ENCODE results near the gene ZHX3.

The ZHX3 gene, protein sequence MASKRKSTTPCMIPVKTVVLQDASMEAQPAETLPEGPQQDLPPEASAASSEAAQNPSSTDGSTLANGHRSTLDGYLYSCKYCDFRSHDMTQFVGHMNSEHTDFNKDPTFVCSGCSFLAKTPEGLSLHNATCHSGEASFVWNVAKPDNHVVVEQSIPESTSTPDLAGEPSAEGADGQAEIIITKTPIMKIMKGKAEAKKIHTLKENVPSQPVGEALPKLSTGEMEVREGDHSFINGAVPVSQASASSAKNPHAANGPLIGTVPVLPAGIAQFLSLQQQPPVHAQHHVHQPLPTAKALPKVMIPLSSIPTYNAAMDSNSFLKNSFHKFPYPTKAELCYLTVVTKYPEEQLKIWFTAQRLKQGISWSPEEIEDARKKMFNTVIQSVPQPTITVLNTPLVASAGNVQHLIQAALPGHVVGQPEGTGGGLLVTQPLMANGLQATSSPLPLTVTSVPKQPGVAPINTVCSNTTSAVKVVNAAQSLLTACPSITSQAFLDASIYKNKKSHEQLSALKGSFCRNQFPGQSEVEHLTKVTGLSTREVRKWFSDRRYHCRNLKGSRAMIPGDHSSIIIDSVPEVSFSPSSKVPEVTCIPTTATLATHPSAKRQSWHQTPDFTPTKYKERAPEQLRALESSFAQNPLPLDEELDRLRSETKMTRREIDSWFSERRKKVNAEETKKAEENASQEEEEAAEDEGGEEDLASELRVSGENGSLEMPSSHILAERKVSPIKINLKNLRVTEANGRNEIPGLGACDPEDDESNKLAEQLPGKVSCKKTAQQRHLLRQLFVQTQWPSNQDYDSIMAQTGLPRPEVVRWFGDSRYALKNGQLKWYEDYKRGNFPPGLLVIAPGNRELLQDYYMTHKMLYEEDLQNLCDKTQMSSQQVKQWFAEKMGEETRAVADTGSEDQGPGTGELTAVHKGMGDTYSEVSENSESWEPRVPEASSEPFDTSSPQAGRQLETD

DNA sequence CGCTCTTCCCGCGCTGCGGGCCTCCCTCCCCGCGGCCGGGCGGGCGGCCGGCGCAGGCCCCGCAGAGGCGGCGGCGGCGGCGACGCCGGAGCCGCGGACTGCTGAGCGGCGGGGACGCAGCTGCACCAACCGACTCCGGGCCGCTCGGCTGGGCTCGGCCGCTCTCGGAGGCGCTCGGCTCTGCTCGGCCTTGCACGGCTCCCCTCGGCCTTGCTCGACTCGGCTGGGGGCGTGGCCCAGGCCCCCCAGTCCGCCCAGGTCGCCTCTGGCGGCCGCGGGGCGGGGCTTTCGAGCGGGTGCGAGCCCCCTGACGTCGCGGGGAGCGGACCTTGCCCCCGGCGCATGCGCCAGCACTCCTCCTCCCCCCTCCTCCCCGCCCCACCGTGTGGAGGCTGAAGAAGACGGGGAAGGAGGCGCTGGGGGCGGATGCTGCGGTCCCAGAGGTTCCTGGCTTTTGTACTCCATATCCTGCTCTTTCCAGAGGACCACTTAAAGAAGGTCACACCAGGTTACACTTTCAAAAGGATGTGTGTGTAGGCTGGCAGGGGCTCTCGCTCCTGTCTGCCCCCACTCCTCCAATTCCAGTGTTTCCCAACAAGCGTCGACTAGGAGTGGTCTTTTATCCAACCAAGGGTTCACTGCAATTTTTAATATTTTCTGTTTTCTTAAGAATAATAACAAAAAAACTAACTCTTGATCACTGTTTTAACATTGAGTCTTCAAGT is at the start of gene ZHX3:
Gene ZHX3, minus strand, starts transcription at position 186 of the 725 bp plus-strand sequence. CDS start 112,815 bp downstream, outside the sequence.
- peak; percentile 97 for DNase-seq

DNA sequence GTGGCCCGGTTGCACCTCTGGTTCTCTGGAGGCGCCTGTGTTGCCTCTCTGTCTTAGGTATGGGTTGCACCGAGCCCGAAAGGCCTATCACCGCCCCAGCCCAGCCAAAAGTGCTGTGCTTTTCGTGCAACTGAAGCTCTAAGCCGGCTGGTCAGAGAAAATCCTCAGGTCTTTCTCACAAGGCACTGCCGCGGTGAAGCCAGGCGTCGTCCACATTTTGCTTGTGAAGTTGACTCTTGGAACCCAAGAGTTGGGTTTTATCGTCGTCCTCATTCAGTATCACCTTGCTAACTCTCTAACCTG is 49.8 kb upstream of the ZHX3 start:
- DNase-seq, result no peak

DNA sequence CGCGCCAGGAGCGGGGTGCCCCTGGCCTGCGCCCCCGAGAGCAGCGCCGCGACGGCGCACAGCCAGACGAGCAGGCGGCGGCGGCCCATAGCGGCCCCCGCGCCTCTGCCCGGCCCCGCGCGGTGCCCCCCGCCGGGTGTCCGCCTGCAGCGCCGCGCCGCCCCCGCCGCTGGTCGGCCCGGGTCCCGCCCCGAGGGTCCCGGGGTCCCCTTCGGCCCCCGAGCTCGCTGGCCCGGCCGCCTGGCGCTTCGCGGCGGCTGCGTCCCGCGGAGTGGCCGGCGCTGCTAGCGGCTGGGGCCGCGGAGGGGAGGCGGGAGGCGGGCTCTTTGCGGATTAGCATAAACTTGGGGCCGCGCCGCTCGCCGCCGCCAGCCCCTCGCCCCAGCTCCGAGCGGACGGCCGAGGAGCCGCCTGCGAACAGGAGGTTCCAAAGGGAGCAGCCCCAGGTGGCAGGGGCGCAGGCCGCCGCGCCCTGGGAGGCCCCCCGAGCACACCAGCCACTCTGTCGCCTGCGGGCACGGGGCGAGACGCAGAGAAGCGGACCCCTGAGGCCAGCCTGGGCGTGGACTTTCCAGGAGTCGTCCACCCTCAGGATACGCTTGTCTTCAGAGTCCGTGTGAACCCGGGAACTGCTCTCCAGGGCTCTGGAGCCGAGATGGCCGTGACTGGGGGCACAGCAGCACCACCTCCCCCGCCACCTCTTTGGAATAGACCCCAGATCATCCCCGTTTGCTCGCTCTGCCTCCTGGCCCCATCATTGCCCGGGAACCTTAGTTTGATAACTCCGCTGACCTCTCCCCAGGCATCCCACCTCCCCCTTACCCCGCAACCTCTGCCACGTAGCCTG is 49.2 kb upstream of the ZHX3 start, which contains the start of gene EMILIN3:
Gene EMILIN3, minus strand, starts transcription at position 273 of the 847 bp plus-strand sequence. Its CDS starts 184 bp downstream, at position 89.
- no peak for DNase-seq

DNA sequence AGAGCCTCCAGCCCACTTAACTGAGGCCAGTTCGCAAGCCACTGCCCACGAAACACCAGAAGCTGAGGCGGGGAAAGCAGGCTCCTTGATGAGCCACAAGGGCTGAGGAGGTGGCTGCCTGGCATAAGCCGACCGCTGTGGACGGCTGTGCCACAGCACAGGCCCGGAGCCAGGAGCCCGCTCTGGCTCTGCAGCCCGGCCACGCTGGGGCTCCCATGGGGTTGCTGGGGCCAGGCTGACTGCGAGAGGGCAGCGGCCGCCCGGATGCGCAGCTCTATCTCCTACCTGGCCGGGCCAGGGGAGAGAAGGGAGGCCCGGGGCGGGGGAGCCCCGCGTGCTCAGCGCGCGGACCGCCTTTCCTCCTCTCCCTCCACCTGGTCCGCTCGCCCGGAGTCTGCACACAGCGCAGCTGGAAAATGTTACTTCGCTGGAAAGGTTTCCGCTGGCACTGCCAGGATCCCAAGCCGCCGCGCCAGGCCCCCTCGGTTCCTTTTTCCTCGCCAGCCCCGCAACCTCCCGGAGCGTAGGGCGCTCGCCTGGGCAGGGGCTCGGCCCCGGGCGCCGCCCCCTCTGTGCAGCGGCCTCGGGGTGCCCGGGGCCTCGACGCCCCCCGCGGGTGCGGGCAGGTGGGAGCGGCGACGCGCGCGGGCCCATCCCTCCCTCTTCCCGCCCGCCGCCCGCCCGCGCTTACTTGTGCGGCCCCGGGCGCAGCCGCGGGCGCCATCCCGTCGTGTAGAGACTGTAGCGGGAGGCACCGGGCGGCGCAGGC is 48.4 kb upstream of the ZHX3 start:
- no peak for DNase-seq

DNA sequence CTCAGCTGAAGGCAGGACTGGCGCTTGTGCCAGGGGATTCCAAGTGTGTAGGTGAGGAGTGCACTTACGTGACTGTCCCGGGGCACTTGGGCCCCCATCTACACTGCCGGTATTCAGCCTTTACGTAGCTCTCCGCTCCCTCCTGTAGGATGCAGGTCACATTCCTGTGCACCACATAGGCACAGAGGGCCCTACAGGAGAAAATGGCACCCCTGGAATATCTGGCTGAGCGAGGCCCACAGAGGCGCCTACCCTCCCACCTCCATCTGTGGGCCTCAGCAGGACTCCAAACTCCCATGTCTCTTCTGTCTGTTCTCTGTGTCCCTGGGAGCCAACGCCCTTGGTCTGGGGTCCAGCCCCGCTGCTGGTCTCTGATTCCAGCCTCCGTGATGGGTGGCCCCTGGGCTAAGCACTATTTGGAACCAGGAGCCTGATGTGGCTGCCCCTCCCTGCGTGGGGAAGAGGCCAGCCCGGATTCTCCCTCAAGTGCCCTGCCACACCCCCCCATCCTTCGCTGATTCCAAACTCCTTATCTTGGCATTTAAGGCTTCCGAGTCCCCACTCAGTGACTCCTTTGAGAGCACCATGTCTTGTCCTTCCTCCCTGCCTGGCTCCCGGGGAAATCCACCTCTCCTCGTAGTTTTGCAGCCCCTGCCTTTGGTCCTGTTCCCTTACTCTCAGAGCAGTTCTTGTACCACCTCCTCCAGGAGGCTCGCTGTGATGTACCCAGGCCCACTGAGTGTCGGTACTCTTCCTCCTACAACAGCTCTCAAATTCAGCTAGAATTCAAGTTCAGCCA is 47.6 kb upstream of the ZHX3 start:
- DNase-seq, result no peak

DNA sequence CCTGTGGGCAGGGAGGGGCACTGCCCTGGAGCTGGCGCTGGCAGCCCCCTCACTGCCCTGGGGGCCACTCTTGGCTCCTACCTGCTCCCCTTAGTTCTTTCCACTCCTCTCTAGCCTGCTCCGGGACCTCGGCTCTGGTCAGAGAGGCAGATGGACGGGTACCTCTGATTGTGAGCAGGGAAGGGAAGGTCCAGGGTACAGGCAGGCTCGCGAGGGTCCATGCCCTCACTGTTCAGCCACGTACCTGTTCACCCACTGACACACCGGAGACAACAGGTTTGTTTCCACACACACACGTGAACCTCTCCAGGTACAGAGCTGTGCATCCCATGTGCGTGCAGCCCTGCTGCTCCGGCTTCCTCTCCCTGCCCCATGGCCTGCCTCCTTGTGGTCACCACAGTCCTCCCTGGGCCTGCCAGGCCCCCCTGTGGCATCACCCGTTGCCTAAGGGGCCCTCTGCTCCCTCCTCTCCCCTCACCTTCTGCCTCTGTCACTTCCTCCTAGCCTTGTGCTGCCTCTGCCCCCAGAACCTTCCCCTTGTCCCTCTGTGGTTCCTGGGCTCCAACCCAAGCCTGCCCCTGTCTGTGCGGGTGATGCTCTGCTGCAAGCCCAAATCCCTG is 46.8 kb upstream of the ZHX3 start:
- no peak for DNase-seq

DNA sequence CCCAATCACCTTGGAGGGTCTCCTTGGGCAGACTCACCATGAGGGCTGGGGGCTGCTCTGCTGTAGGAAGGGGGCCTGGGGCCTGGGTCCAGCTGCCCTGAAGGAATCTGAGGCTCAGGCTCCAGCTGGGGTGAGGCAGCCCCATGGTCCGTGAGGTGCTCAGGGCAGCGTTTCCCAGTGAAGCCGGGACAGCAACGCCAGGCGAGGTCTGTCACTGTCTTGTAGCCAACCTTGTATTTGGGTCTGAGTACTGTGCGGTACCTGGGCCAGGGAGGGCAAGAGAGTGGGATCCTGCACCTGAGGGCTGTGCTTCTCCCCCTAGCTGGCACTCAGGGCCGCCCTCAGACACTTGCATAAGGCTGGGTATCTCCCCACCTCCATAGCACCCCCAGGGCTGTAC is 46.1 kb upstream of the ZHX3 start:
- no peak for DNase-seq

DNA sequence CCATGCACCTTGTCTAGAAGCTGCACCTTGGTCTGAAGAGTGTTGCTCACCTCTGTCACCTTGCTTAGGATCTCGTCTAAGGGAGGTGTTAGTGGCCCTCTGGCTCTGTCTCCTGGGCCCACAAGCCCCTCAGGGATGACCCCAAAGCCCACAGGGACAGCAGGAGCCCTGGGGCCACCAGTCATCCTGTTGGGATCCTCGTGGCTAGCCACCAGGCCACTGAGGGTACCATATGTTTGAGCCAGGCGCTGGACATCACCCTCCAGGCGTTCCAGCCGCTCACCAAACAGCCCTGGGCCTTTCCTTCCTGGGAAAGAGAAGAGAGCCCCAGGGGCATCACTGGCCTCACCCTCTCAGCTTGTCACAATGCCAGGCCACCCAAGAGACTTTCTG is 45.2 kb upstream of the ZHX3 start:
- DNase-seq, result no peak

DNA sequence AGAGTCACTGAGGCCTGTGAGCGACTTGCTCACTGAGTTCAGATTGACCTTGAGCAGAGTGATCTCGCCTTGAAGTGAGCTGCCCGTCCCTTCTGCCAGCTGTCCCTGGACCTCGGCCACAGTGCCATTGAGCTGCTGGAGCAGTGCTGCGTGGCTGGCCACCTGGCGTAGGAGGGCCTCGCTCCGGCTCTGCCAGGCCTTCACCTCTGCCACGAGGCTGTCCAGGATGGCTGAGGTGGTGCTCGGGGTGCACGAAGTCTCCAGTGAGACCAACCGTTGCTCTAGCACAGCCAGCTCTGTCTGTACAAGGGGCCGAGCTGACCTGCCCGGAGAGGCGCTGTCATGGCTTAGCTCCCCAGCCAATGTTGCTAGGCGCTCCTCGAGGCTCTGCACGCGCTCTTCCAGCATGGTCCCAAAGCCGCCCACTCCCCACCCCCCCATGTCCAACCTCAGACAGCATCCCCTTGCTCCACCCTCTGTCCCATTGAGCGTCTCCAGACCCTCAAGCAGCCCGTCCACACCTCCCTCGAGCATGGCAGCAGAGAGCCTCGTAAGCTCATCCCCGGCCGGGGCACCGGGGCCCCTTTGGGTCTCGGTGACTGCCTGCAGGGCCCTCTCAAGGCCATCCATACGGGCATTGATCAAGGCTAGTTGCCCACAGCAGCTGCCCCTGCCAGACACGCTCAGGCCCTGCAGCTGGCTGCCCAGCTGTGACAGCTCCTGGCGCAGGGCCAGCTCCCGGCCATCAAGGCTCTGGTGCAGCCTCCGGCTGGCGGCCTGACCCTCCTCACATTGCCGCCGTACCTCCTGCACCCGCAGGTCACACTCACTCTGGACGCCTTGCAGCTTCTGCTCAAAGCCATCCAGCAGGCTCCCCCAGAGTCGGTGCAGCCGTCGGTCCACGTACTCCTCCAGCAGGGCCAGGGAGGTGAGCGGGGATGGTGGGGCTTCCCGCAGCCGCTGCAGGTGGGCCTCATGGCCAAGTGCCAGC is 44.5 kb upstream of the ZHX3 start:
- DNase-seq, result no peak

DNA sequence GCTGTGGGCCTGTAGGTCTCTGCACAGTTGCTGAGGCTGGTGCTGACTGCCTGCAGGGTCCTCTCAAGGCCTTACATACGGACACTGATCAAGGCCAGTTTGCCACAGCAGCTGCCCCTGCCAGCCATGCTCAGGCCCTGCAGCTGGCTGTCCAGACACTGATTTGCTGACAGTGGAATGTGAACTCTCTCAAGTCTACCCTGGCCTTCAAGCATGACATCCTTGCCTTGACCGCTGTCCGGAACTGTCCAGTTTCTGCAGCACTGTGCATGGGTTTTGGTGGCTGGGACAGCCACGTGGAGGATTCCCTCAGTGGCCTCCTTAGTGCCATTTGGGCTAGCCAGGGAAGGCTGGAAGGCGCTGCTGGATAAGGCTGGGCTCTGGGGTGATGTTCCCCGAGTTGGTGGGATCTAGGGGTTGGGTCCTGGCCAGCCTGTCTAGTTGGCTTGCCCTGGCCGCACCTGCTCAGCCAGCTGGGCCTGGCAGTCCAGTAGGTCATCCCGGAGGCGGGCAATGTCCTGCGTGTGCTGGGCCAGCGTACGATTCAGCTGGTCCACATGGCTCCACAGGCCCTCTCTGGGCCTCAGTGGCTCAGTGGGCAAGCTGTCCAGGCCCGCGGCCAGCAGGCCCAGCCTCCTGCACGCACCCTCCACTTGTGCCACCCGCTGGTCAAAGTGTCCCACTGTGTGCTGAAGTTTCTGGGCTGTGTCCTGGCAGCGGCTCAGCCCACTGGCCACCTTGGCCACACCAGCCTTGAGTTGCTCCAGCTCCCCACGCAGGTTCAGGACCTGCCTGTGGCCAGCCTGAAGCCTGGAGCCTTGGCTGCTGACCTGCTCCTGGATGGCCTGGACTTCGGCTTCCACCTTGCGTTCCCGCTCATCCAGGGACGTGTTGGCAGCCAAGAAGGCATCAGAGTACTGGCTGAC is 43.6 kb upstream of the ZHX3 start:
- DNase-seq, result no peak

DNA sequence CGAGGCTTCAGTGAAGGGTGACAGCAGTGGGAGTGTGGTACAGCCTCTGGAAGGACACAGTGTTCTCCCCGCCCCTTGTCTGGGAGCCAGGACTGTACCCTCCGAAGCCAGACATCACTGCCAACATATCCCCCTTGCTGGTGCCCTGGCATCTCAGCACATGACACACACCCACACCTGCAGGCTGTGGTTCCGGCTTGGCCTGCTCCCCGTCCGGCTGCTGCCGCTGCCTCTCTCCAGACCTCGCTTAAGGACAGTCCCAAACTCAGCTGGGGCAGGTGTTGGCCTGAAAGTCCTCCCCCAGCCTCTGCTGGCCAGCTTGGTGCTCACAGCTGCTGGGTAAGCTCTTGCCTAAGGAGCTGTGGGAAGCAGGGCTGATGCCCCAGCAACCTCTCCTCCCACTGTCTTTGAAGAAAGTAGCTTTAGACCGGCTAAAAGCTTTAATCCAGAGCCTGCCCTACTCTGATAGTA is 42.0 kb upstream of the ZHX3 start:
- no peak for DNase-seq

DNA sequence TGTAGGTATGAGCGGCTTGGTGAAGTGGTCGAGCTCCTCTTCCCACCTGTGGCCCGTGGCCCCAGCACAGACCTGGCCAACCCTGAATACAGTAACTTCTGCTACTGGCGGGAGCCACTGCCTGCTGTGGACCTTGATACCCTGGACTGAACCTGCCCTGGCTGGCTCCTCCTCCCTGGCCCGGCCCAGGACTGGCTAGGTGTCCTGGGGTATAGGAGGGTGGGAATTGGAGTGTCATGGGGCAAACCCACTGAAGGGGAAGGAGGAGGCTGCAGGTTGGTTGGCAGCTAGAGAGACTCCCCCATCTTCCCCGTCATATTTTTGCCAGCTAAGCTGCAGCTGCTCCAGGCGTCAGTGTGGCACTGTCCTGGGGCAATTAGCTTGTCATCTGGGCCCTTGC is 41.2 kb upstream of the ZHX3 start:
- DNase-seq, result no peak

DNA sequence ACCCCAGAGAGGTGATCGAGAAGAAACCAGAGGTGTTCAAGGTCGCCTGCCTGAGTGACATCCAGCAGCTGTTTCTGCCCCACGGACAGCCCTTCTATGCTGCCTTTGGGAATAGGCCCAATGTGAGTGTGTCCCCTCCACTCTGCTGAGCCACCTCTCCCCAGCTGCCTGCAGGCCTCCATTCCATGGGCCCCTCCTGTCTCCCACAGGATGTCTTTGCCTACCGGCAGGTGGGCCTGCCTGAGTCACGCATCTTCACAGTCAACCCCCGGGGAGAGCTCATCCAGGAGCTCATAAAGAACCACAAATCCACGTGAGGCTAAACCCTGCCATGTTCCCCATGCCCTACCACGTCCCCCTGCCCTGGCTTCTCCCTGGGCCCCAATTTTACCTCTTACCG is 40.7 kb upstream of the ZHX3 start:
- DNase-seq, result no peak

DNA sequence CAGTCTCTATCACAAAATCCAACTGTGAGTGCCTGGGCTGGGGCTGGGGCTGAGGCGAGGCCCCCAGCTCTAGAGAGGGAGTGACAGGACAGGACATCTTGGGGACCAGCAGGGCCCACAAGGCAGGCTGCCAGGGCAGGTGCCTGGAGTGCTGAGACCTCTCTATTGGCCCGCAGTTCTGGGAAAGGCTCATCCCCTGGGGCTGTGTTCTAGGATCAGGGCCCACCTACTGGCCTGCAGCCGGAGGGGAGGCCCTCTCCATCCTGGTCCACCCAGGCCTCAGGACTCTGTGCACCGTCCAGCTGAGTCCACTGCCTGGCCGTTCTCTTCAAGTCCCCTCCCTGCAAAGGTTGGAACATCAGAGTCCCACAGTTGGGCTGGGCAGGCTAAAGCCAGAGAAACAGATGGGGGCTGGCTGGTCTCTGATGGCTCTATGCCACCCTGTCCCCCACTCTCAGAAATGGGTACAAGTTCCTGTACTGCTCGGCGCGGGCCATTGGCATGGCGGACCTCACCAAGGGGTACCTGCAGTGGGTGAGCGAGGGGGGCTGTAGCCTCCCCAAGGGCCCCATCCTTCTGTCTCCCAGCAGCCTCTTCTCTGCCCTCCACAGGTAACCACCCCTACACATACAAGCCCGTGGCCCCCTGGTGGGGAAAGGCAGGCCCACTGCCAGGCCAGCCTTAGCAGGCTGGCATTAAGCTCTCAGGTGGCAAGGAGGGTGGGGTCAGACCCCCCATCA is 40.1 kb upstream of the ZHX3 start:
- DNase-seq, result no peak

DNA sequence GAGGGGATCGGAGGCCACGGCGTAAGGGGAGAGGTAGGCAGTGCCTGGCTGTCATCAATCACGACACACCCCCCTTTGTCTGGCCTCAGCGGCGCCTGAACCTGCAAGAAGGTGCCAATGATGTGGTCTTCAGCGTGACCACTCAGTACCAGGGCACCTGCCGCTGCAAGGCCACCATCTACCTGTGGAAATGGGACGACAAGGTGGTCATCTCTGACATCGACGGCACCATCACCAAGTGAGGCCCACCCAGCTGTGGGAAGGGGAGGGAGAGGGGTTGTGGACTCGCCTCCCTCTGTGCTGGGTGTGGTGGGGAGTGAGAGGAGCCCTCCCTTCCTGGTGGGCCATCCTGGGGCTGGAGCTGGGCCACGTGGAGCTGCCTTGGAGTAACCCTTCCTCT is 39.4 kb upstream of the ZHX3 start:
- DNase-seq, result no peak

DNA sequence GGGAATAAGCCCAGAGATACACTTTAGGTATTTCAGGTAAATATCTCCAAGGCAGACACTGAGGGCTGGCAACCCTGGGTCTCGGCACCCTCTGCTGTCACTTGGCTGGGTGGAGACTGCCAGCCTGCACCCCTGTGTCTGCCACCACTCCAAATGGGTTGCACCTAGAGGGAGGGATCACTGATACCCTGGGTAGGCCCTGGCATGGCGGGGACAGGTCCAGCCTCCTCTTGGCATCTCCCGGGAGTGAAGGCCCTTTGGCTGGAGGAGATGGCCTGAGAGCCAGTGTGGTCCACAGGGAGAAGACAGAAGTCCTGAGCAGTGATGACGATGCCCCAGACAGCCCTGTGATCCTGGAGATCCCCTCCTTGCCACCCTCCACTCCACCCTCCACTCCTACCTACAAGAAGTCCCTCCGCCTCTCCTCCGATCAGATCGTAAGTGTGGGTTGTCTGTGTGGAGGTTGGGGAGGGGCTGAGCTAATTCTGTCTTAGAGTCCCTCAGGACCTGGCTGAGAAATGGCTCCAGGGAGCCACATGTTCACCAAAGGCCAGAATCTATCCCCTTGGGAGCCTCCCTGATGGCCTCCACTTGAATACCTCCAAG is 38.2 kb upstream of the ZHX3 start:
- no peak for DNase-seq
